ENCODE measurements around the gene SRC.

SRC gene

DNA sequence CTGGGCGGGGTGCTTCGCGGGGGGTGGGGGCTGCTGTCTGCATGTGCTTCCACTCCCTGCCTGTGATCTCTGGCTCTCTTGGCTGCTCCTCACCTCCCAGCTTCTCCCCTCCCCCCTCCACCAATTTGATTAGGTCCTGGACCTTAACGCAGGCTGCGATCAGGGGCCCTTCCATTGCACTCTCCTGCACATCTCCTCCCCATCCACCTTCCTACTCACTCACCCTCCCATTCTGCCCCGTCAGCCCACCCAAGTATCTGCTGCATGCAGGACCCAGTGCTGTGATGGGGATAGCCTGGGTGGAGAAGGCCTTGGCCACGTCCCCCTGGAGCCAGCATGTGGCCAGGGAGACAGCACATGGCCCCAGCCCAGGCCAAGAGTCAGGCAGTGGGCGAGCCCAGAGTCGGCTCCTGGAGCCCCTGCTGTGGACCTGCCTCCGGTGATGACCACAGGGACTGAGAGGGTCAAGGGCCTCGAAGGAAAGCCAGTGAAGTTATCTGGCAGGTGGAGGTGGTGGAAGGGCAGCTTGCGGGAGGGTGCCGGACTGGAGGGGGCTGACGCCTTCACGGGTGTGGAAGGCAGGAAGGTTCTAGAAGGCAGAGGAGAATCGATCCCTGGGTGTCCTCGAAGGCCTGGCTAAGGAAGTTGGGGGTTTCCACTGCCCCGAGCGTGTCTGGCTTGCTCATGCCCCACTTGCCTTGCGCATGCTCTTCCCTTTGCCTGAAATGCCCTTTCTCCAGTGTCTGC lies 40.7 kb downstream of the SRC start:
- Histone ChIP-seq H3K27ac (no peak overlapping the region), H3K4me3 (no peak overlapping the region)

DNA sequence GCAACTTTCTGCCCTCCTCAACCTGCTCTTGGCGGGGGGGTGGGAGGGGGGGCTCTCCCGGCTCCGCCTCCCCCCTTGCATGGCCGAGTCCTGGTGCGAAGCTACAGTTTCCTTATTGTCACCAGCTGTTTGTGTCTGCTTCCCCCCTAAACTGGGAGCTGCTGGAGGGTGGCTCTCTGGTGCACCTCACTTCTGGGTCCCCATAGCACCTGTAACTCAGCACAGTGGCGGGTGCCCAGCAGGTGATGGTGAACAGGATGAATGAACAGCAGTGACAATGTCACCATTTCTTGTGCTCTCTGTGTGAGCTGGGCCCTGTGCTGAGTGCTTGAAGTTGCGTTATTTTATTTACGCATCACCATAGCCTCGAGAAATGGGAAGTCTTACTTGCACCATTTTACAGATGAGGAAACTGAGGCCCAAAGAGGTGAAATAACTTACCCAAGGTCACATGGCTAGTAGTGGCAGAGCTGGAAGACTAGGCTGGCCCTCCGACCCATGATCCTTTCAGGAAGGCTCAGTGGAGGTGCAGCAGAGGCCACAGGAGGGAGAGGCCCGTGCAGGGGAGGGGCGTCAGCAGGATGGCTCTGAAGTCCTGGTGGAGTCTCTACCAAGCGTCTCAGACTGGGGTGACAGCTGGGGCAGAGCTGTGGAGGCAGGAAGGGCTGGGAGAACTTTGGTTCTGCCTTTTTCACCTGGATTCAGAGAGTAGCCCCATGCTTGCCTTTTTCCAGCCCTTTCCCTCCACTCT lies 41.8 kb downstream of the SRC start:
- Histone ChIP-seq H3K27ac (no peak overlapping the region), H3K4me3 (no peak overlapping the region)

DNA sequence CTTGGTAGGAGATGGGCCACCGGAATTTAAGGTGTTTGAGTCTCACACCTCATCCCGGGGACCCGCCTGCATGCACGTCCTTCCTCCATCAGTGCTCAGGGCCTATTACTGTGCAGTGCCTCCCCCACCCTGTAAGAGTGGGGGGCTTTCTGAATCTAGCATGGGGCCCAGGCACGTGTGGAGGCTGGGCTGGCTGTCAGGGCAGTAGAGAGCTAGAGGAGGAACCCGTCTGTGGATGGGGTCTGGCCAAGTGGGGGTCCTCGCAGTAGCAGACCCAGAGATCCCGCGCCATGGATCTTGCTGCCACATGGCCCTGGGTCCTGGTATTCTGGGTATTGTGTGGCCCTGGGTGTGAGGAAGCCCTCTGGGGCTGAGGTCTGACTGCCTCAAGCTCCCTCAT lies 42.9 kb downstream of the SRC start:
- no peak overlapping the region for H3K4me3 ChIP-seq
- H3K27ac ChIP-seq: no peak overlapping the region

DNA sequence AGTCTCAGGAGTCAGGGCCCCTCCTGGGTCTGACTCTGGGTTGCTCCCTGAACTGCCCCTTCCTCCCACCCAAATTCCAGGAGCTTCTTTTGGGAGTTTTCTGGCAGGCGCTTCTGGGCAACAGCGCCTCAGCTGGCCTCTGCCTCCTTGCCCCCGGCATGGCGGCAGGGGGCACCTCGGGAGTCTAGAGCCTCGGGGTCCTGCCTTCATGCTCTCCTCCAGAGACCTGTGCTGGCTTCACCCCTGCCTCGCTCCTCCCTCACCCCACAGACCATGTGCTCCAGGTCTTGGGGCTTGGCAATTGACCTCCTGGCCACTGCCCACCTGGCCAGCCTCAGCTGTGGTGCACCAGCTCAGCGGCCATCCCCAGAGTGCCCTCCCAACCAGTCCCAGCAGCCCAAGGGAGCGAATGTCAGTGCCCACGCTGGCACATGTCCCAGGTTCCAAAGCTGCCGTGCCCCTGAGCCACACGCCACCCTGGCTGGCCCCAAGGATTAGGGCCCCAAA lies 43.4 kb downstream of the SRC start:
- Histone ChIP-seq H3K27ac (no peak overlapping the region), H3K4me3 (no peak overlapping the region)

DNA sequence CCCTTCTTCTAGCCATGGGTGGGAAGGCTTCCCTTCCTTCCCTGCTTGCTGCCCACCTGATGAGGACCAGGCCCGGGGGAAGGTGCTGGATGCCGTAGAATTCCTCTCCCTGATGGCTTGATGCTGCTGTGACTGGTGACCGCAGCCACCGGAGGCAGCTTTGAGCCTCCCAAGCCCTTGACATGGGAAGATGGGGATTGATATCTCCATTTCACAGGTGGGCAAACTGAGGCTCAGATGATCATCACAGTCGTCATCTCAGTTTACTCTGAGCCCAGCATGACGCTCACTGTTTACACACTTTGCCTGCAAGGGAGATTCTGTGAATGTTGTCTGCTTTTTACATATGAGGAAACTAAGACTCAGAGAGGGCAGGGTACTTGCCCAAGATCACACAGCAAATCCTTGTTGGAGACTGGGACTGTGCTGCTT lies 43.9 kb downstream of the SRC start:
- Histone ChIP-seq H3K4me3 (no peak overlapping the region), H3K27ac (no peak overlapping the region)

DNA sequence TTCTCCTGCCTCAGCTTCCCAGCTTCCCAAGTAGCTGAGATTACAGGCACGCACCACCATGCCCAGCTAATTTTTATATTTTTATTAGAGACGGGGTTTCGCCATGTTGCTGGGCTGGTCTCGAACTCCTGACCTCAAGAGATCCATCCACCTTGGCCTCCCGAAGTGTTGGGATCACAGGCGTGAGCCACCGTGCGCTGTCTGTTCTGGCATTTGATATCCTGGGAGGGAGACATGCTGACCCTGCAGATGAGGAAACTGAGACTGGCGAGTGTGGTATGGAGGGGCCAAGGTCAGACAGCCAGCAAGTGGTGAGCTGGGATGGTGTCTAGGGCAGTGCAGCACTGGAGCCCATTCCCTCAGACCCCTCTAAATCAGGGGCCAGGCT lies 44.6 kb downstream of the SRC start:
- H3K27ac ChIP-seq: no peak overlapping the region
- H3K4me3 ChIP-seq: no peak overlapping the region

DNA sequence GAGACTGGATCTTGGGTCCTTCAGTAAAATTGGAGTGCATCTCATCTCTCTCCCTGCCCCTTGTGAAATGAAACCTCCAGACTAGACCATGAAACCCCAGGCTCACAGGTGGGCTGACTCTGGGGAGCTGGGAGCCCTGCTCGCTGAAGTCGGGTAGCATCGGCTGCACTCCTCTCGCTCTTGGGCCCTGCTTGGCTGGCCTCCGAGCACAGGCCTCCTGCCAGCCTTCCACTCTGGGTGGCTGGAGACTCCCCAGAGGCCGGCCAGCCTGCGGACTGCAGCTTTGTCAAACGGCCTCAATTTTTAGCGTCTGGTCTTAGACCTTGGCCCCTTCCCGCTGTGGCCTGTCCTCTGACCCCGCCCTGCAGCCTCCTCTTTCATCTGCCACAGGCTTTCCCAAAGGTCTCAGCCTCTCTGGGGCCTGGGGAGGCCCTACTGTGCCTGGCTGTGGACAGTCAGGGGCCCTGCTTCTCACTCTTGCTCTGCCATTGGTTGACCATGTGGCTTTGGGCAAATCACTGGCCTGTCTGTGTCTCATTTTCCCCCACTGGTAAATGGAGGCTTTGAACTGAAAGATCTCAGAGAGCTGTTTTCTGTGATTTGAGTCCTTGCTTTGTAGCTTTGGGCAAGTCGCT lies 45.1 kb downstream of the SRC start:
- H3K27ac ChIP-seq: no peak overlapping the region
- no peak overlapping the region for H3K4me3 ChIP-seq

DNA sequence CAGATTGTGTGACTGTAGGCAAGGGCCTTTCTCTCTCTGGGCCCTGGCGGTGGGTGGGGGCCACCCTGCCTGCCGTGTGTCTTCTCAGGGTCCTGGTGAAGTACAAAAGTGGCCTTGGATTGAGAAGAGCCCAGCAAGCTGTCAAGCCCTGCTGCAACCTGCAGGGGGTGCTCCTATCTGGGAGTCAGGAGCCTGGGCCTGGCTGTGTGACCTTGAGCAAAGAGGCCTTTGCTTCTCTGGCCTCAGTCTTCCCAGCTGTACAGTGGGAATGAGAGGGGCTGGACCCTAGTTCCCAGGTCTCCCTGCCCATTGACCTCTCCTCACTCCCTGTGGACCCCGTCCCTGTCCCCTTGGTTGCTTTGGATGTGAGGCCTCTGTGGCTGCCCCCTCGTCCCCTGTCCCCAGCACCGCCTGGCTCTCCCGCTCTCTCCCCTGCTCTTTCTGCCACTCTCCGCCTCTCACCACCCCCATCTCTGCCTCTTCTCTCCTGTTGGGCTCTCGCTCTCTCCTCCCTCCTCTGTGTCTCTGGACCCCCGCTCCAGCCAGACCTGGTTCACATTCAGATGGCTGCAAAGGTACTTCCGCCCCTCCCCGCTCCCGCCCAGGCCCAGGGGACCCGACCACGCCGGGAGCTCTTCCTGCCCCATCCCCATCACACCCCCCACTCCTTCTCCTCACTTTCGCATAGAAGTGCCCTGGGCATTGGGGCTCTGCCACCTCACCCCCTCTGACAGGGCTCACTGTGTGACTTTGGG lies 46.7 kb downstream of the SRC start:
- H3K27ac ChIP-seq: peak overlapping the region in 1 of 21 experiments; percentile 45
- H3K4me3 ChIP-seq: no peak overlapping the region

DNA sequence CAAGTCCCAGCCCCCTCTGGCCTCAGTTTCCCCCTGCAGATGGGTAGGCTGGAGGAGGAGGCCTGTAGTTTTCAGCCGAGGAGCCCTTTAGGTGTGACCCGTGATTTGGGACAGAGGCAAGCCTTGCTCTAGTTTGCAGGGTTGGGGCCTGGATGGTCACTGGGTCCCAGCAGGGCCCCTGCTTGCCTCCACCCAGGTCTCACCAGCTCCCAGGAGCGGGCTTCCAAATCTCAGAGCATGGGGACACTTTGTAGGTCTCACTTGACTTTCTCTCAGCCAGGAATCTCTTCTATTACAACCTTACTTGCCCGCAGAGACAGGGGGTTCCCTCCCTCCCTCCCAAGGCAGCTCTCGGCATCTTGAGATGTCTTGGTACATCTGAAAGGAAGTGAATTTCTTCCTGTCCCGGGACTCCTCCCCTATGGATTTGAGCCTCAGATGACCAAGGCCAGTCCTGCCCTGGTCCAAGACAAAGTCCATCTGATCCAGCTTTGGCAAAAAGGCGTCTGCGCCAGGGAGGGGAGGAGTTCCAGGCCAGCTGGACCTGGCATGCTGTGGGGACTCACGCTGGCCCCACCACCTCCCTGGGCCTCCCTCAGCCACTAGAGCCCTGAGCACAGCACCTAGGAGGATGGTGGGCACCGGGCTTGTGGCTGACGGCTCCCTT lies 47.4 kb downstream of the SRC start:
- no peak overlapping the region for H3K4me3 ChIP-seq
- peak overlapping the region in 1 of 21 experiments; percentile 45 for H3K27ac ChIP-seq

DNA sequence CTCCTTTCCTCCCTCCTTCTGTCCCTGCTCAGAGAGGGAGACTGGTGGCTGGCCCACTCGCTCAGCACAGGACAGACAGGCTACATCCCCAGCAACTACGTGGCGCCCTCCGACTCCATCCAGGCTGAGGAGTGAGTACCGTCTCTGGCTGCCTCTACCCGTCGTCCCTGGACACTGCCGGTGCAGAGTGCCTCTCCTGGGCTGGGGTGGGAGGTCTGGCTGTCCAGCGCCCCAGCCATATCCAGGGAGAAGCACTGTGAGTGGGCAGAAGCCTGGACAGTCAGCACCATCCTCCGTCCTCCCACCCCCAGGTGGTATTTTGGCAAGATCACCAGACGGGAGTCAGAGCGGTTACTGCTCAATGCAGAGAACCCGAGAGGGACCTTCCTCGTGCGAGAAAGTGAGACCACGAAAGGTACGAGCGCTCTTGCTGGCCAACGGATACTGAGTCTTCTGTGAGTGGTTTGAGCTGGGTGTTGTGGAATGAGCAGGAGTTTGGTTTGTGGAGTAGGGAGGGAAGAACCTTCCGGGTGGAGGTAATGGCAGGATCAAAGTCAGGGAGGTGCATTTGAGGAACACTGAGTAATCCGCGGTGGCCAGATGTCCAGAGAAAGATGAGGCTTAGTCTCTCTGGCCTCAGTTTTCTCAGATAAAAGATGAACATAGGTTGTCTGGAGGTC lies 48.1 kb downstream of the SRC start:
- peak overlapping the region in 4 of 21 experiments; percentile 18 to 50 (median 36) for H3K27ac ChIP-seq
- H3K4me3 ChIP-seq: no peak overlapping the region

DNA sequence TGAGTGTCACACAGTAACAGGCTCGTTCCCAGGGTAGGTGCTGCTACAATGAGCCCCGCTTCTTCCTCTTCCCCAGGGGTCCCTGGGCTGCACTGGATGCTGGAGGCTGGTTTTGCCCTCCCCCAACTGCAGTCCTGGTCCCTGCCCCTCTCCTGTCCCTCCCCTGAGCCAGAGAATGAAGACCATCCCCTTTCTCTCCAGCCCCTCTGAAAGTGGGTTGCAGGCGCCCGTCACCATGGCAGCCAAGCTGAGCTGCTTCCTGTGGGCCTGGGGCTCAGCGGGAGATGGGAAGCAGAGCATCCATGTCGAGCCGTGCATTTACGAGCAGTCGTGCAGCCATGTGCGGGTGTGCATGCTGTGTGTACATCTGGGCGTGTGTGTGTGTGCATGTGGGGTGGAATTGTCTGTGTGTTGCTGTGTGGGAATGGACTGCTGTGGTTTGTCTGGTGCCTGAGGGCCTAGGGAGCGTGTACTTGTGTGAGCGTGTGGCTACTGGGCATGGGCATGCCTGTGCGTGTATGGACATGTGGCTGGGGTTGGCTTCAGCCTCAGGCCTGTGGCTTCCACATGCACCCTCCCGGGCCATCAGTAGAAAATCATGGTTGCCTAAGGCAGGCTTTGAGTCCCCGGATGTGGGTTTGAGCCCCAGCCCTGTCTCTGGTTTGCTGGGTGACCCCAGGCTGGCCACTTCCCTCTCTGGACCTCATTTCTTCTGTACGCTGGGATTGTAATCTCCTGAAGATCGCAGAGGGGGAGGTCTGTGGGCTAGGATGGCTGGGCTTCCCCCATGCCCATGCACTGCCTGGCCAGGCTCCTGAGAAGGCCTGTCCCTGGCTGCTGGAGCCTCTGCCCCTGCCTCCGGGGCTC lies 48.8 kb downstream of the SRC start:
- H3K4me3 ChIP-seq: no peak overlapping the region
- peak overlapping the region in 6 of 21 experiments; percentile 13 to 50 (median 27) for H3K27ac ChIP-seq

DNA sequence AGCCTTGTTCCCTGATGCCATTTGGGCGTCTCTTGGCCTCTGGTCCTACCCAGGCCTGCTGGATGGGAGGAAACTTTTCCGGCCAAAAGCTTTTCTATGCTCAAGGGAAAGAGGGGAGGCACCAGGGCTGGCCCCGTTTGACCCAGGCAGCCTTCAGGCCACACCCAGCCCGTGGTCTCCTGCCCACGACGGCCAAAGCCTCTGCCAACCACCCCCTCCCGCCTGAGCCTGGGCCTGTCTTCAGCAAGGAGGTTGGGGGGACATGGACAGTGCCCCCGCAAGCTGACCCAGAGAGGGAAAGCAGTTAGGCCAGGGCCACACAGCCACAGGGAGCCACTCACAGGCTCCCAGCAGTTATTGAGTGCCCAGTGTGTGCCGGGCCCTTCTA lies 49.5 kb downstream of the SRC start:
- Histone ChIP-seq H3K27ac (peak overlapping the region in 5 of 21 experiments; percentile 13 to 44 (median 26)), H3K4me3 (no peak overlapping the region)

DNA sequence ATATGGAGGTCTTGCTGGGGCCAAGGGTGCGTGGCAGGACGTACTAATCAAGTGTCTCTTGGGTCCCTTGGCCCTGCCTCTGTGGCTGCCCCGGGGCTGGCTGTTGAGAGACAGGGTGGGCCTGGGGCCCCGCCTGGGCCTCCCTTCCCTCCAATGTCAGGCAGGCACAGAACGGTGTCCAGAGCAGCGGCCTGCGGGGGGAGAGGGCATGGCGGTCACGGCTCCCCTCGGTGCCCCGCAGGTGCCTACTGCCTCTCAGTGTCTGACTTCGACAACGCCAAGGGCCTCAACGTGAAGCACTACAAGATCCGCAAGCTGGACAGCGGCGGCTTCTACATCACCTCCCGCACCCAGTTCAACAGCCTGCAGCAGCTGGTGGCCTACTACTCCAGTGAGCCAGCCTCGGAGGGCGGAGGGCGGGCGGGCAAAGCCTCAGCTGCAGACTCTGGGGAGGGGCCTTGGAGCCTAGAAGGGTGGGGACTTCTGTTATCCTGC lies 50.0 kb downstream of the SRC start:
- no peak overlapping the region for H3K4me3 ChIP-seq
- H3K27ac ChIP-seq: peak overlapping the region in 1 of 21 experiments; percentile 21

DNA sequence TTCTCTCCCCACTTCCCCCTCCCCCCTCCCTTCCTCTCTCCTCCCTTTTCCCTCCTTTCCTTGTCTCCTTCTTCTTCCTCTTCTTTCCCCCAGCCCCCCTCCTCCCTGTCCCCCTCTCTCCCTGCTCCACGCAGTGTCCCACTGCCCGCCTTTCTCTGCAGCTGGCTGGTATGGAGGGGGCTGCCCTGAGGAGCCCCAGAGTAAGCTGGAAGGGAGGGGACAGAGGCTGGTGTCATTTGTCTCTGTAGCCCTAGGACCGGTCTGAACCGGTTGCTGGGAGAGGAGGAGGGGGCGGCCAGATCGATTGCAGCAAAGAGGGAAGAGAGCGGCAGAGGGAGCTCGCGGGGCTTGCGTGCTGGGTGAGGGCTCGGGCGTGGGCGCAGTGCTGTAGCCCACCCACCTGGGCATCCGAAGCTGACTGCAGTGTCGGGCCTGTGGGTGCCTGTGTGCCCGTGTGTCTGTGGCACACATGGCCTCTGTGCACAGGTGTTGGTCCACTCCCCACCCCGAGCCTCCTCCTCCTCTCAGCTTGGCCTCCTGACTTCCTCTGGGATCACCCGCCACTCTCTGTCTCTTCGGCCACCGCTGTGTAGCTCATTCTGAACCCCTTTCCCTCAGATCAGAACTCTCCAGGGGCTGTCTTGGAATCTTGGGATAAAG lies 50.6 kb downstream of the SRC start:
- Histone ChIP-seq H3K4me3 (no peak overlapping the region), H3K27ac (no peak overlapping the region)

DNA sequence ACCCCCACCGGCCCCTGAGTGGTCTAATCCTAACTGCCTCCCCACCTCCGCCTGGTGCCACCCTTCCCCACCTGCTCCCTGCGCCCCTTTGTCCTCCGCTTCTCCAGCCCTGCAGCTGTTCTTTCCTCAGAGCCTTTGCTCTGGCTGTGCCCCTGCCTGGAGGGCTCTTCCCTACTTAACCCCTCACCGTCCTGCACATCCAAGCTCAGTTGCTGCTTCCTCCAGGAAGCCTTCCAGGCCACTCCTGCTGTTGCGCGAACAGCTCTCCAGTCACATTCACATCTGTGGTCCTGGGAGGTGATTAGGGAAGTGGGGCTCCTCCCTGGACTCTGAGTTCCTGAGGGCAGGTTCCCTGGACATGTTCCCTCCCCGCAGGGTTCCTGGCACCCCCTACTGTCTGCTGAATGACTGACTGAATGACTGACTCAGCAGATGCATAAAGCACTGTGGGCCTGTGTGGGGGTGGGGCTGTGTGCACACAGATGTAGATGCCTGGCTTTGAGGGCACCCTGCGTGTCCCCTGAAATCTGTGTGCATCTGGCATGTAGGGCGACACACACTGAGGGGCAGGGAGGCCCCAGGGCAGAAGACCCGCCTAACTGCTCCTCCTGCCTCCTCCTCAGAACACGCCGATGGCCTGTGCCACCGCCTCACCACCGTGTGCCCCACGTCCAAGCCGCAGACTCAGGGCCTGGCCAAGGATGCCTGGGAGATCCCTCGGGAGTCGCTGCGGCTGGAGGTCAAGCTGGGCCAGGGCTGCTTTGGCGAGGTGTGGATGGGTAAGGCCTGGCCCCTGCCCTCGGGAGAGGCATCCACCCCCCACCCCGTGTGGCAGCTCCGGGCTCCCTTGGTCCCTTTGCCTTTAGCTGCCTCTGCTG lies 51.4 kb downstream of the SRC start:
- Histone ChIP-seq H3K4me3 (no peak overlapping the region), H3K27ac (no peak overlapping the region)
